Activated T-cell treated with anti-CD3 and anti-CD28 coated beads, Interleukin-2, amount 50 U/mL, for 48 hours (primary cell): ENCODE data around the gene SMG6.

Experiments used
- DNase-seq, 2 experiments: peaks; one replicate each; pipeline ENCODE4 v3.0.0-alpha.2; 2020

Gene SMG6

DNA sequence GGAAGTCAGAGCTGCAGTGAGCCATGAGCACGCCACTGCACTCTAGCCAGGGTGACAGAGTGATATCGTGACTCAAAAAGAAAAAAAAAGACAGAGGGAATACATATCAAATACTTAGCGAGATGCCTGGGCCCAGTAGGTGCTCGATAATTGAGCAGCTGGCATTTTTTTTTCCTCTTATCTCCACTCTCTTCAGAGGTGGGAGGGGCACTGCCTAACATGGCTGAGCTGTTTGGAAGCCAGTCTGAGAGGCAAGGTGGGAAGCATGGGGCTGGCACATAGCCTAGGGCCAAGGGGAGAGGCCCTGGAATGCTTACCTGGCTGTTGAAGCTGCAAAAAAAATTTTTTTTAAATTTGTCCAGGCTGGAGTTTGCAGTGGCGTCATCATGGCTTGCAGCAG is 210.2 kb downstream of the SMG6 start:
- DNase-seq: no peak

DNA sequence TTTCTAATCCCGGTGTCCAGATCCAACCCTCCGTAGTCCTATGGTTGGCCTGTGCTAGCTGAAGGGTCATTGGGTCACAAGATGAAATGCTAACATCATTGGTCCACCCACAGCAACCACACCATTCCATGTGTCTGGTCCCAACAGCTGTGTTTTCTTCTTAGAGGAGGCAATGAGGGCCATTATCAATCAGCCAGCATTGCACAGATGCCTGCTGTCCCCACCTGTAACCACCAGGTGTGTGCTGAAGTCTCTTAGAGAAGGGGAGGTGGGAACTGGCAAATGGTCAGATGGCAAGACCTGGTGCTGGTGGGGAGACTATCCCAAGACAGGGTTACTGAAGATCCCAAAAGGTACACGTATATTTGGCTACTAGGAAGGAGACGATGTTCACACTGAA is 211.3 kb downstream of the SMG6 start:
- DNase-seq: no peak

DNA sequence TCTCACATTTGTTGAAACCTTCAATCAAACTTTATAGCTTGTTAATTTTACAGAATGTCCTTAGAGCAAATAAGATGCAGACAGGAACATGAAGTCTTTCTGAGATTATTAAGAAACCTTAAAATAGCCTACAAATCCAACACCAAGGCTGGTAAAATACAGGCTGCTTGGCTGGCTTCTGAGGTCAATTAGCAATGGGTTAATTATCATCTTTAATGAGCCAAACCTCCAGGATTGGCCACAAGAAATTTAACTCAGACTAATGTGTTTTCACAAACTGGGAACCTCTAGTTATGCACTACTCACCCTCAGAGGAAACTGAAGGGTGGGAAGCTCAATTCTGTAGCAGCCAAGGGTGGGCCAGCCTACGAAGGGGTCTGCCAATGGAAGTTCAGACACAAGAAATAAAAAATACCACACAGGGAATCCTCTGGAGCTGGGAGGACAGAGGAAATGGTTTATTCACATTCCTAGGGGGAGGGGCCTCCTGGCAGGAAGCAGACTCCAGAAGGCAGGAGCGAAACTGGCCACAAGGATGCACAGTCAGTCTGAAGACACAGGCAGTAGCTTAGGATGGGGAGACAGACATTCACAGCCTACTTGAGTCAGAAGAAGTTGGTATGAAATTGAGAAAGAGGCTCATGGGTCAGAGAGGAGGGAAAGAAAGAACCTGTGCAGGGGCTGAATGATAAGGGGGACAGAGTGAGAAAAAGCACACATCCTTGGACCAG is 212.6 kb downstream of the SMG6 start:
- DNase-seq: no peak

DNA sequence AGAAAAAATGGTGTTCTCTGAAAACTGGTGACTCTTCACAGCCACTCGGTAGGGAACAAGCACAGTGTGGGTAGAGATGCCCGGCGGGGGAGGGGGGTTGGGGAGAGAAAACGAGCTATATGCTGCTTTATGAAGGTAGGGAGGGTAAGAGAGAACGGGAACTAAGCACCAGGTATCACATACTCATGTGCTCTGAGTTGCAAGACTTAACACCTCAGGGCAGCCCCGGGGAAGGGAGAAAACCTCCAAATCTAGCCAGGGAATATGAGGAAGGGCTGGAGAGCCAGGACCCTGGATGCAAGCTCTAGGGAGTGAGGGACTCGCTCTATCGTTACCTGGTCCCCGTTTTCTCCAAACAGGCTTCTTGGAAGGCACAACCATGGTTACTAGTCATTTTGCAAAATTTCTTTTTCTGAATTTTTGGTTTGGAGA is 213.4 kb downstream of the SMG6 start:
- DNase-seq: peak in 1 of 2 experiments; percentile 37

DNA sequence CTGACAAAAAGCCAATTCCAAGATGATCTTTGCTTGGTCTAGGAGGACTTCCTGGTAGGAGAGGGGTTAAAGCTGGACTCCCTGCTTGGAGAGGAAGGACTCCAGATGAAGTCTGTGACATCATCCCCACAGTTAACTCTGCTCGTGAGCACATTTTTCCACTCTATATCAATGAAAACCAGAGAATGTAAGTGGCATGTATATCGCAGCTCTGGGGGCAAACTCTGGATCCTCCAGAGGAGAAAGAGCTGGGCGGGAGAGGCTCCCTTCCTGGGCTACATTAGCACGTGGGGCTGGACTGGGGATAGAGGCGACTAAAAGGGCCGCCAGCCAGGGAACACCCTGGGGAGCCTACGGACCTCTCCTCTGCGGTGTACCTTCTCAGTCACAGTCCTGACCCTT is 214.6 kb downstream of the SMG6 start:
- peak; percentile 45 to 56 for DNase-seq

DNA sequence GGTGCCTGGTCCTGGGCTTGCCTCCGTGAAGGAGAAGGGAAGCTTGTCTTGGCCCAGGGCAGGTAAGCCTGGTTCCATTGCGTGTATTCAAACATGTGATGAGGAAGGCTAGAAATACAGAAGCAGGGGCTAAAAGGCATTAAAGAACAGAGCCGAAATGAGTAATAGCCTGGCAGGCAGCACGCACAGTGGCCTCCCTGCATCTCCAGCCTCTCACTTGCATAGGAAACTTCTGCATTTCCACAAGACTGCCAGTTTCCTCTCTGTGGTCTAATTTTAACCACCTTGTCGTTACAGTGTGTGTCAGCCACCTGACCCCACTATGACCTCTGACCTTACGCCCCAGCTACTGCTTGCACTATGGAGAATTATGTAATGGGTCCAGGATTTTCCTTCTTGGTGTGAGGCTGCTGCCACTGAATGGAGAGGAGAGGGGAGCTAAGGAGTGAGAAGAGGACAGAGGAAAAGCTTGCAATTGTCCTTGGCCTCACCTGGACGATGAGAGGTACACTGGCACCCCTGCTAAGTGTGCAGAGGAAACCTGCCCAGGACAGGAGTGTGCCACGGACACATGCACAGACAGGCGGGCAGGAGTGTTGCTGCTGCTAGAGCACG is 215.9 kb downstream of the SMG6 start:
- peak; percentile 62 to 66 for DNase-seq

DNA sequence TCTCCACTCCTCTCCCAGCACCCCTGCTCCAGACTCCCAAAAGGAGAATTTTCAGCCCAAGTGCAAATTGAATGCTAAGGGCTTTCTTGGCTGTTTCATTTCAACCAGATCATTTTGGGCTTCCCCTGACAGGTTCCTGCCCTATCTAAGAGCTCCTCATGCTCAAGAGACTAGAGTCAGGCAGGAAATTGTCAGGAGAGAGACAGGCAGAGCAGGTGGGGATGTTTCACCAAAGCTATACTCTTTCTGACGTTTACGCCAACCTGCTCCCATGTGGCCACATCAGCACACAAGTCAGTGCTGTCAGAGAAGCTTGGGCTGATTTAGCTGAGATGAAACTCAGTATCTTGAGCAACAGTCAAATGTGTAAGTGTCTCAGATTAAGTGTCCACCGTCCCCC is 217.3 kb downstream of the SMG6 start:
- DNase-seq: peak in 1 of 2 experiments; percentile 23

DNA sequence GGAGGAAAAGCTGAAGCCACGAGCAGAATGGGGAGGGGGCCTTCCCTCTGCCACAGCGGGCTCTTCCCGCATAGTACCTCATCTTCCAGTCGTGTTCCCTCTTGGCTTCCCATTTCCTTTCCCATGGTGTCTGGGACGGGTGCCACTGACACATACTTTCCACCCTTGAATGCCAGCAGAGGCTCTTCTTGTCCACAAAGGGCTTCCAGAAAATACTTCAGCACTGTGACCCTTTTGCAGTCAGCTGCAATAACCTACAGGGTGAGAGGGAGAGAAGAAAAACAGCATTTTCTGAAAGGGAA is 218.0 kb downstream of the SMG6 start:
- no peak for DNase-seq

DNA sequence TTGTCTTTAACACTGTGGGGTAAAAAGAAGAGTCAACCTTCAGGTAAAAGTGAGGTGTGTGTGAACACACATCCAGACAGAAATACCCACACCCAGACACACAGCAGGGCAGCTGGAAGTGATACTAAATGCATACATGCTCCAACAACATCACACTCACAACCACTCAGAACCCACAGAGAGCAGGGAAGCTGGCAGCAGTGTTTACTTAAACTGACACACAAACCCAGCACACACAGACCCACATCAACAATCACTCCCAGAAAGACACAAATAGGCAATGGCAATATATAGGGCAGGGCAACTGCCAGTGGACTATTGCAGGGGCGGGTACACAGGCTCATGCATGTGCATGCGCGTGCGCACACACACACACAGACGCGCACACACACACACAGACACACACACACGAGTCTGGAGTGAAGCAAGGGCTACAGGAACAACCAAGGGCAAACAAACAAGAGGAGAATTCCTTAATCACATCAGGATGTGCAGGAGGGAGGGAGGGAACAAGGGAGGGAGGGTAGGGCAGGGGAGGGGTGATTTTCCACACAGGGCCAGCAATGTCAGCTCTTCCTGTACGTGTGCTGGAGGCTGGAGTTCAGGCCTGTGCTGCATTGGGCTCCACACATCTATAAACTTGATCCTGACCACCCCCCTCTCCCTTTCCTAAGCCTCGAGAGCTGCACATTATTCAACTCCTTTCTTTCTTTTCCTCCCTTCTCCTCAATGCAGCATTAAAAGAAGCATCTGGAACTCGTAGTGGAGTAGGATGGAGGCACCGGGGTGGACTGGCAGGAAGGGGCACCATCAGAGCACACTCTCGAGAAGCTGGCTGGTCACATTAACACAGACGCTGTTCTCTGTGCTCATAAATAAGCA is 218.6 kb downstream of the SMG6 start:
- no peak for DNase-seq

DNA sequence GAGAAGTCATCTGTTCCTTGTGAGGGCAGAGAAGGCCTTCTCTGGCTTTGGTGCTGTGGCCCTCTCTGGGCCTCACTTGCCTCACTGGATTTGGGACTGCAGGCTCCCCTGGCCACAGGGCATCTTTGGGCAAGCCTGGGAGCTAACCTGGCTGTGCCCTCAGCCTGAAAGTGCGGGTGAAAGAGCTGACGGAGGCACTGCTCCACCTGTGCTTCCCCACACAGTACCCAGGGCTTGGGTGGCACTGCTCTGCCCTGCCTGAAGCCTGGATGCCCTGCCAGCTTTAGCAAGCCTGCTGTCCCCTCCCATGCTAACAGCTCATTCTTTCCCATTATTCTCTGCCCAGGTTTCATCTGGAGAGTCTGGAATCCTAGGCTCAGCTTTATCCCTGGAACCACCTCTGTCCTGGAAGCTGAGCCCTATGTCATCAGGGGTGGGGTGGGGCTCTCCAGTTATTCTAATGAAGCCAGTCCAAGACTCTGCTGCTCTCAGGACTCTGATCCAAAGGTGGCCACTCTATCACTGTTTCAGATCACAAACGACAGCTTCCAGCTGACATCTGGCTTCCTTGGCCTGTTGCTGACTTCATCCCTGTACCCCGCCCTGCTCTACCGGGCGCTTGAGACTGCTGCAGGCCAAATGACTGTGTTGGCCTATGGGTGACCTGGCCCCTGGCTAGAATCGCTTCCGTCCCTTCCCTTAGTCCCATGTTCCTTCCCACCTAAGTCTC is 219.4 kb downstream of the SMG6 start:
- DNase-seq: no peak

DNA sequence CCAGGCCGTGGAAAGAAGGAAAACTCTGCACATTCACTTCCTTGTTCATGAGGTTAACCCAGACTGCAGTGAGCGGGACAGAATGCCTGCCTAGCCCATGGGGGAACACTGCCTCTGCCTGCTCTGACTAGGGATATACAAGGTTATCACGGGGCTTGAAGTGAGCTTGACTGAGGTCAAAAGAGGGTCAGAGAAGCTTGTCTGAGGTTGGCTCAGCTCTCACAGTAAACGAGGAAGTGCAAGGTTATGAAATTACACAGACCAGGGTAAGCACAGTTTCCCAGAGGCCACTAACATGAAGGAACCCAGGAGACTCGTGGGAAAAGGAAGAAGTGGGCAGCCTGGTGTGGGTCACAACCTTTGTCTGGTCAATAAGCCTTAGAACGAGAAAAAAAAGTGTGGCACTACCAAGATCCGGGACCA is 220.0 kb downstream of the SMG6 start:
- no peak for DNase-seq

DNA sequence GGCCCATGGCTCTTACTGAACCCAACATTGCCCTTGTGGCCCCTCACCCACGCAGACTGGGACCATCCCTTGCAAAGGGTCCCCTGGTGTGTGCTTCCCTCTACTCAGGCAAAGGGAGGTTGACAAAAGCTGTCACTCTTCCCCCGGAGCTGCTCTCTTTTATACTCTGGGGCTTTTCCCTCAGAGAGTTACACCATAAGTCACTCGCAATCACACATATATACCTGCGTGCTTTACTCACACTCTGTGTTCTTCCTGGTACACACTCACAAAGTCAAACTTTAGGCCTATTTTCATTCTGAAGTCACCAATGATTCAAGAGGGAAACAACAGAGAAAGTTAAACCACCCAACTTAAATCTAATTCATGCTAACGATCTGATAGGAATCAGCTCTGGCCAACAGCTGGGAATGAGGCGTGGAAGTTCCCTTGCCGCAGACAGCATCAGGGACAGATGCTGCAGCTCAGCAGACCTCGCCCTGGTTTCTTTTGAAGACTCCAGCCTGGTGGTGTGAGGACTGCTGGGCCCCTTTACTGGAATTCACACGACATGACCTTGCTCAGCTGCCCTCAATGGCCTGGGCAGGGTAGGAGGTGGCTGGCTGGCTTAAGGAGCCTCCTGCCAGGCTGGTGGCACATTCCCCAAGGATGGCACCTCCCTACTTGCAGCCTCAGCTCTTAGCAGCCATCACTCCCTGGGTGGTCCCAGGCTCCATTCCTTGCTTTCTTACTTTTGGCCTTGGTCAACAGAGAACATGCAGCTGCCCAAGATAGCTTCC is 221.4 kb downstream of the SMG6 start:
- DNase-seq: no peak

DNA sequence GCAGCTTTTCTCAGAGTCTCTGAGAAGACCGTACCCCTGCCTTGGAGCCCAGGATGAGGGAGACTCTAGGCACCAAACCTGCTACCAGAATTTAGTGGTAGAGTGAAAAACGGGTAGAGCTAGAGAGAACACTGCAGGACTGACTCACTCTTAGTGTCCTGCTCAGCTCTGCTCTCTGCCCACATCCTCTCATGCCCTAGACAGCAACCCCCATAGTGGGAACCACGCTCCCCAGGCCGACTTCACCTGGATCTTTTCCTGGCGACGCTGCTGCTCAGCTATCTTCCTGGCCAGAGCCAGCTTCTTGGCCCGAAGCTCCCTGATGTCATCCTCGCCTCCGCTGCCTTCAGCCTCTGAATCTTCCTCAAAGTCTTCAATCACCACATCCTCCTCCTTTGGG is 222.0 kb downstream of the SMG6 start:
- DNase-seq: peak in 1 of 2 experiments; percentile 22

DNA sequence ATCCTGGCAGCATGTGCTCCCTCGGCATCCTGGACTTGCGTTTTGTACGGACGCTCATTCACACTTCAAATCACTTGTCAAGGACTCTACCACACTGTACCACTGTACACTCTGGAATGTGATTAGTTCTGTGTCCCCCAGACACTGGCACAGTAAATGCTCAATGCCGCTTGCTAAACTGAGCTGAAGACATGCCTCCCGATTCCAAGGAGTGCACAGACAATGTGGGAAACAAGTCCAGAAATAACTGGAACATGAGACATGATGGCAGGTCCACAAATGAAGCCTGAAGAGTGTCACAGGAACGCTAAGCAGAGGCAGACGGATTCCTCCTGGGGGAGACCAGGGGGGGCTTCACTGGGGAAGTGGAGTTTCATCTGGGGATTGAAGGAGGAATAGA is 226.5 kb downstream of the SMG6 start:
- no peak for DNase-seq

DNA sequence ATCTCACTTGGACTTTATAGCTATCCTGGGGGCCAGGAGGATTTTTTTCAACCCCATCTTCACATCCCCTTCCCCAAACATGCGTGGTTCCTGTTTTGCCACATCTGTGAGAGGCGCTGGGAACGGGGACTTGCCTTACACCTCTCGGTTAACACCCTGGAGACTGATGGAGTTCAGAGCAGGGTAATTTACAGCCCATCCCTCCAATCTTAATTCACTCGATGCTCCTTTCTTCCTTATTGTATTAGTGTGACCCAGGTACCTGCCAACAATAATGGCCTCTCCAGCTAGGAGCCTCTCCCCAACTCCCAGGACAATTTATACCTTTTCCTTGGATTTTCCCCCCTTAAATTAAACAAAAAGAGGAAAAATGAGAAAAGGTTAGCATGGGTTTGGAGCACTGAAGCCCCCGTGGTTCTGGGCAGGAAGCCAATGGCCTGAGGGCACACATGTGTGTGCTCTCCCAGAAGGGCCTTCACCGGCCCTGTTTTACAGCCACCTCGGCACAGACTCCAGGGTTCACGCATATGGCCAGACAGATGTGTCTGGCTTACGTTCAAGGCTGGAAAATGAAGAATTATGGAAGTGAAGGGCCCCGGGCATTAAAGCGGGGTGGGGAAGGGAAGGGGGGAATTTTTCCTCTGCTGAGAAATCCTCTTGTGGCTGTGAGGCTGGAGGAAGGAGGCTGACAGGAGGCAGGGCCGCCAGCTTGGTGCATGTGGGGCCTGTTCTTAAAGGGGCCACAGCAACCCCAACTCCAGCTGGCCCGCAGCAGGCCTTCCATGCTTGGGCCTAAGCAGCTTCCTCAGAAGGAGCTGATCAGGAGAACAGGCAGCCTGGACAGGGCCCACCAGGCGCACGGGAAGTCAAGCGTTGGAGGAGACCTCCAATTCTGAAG is 227.2 kb downstream of the SMG6 start:
- DNase-seq: no peak

DNA sequence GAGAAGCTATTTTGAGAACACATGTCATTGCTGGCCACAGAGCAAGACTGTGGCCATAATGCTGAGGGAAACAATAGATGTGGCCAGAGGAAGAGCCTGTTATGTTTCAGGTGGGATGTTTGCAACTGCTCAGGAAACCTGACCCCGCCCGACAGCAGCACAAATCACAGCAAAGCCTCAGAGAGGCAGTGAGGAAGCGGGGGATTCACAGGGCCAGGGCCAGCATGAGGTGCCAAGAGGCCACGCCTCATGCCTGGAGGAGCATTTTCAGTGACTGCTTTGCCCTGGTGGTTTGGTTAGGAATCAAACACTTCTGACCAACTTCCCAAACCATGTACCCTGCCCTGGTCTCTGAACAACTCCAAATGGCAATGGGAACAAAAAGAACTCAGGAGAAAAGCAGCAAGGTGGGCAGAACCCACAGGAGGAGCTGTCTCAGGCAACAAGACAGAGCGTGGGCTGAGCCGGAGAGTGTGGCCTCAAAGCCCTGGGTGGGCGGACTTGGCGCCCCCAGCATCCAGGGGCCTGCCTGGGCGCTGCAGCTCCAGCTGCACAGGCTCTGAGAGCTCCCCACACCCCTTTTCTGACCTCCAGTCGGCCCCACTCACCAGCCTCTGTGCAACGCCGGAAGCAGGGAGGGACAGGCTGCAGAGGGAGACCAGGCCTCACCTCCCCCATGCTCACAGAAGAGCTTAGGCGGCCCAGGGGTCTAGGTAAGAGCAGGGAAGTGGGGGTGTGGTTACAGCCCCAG is 228.1 kb downstream of the SMG6 start:
- peak in 1 of 2 experiments; percentile 18 for DNase-seq

DNA sequence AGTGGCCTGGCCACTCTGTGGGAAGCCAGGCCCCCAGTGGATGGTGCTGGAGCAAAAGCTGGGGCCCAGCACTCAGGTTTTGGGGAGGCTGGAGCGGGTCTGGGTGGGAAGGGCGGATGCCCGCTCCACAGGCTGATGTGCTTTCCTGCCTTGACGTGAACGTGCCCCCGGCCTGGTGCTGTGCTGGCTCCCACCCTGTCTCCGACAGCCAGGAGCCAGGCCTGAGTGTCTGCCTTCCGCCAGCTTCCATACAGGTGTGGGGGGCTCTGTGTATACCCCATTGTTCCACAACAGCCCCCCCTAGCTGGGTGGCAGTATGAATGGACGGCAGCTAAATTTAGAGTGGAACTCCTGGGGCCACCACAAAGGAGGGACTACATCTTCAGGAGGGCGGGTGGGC is 228.7 kb downstream of the SMG6 start:
- no peak for DNase-seq

DNA sequence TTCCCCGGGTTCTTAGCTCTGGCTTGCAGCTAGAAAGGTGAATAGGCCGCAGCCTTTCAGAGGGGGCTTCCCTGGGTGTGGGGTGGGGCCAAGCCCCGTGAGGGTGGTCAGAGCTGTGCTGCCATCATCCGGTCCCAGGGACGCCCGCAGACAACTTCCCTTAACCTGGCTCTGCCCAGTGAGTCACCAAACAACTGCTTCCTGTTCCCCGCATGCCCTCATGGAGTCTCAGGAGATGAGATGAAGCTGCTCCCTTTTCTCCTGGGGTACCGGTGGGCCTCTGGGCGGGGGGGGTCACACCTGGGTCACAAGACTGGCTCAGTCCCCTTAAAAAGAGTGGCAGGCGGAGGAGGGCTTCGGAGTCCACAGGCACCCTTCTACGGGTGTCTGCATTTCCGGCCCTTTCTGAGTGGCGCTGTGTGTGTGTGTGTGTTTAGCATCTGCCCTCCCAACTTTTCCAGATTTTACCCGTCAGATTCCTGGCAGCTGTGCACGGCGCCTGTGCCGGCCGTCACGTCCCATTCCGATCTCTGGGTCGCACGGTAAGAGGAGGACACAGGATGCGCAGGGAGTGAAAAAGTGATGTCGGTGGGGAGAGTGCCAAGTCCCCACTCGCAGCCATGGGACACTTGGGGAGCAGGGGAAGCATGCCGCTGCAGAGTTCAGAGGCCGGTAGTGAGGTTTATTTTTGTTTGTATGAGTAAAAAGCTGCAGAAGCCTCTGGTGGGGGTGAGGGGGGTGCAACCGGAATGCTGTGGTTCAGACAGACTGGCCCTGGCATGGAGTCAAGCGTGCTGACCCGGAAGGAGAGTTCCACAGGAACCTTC is 231.9 kb downstream of the SMG6 start:
- peak in 1 of 2 experiments; percentile 17 for DNase-seq

DNA sequence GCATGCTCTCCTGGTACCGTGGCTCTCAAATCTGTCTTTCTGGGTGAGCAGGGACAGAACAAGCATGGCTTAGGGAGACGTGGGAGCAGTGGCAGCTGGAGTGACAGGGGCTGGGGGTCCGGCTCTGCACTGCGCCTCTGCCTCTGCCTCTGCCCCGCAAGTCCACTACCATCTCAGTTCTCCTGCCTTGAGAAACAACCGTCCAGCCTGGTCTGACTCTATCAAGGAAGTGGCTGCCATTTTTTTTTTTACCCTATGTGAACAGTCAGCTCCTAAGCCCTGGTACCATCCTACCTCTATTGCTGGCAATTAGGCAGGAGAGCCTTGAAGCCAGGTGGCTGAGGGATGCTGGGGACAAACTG is 232.6 kb downstream of the SMG6 start:
- DNase-seq: no peak
